HepG2 (cell line): ENCODE data around the gene RABGGTB. TPM values are rescaled to one million over a fixed set of nuclear protein-coding genes. Genes with fewer than 3 reads are reported as not detected.
A peak's percentile ranks its signal among the peaks of the same experiment; 100 is the strongest.

Experiments used
- ELF3 ChIP-seq: IDR thresholded peaks from 2 replicates; pipeline ENCODE4 v1.6.1; 2016; ENCODE audit warnings: missing genetic modification reagents, missing compliant biosample characterization
- ISX ChIP-seq: sonication (generic); formaldehyde crosslinking; conservative IDR thresholded peaks from 2 replicates; pipeline ENCODE4 v1.5.0; 2020; ENCODE audit warnings: missing genetic modification reagents
- KAT8 ChIP-seq: IDR thresholded peaks from 2 replicates; pipeline ENCODE4 v1.6.1; 2016; ENCODE audit warnings: missing genetic modification reagents, missing compliant biosample characterization
- PAF1 ChIP-seq: IDR thresholded peaks from 2 replicates; pipeline ENCODE4 v1.6.1; 2016; ENCODE audit warnings: missing genetic modification reagents, missing compliant biosample characterization
- POLR2A ChIP-seq, 2 experiments: IDR thresholded peaks; 2 replicates each; pipeline ENCODE4 v1.6.1; 2011; ENCODE audit warnings: low read depth in 2 of 2, low read length in 2 of 2, mild to moderate bottlenecking in 1 of 2, moderate library complexity in 1 of 2; ENCODE audit not compliant: insufficient read depth in 1 of 2
- ZC3H4 ChIP-seq: sonication (generic); formaldehyde crosslinking; IDR thresholded peaks from 2 replicates; pipeline ENCODE4 v1.4.0; 2020; ENCODE audit warnings: missing genetic modification reagents, borderline replicate concordance
- ZKSCAN1 ChIP-seq: fragments of 150-350 bp; IDR thresholded peaks from 2 replicates; pipeline ENCODE4 v1.6.1; 2014; ENCODE audit warnings: low read length
- polyA plus RNA-seq, 8 experiments: library from polyadenylated mRNA; depleted of rRNA in 3 of 8; stranded (reverse) in 7 of 8; unstranded in 1 of 8; fragments of >200 nt; fragmentation: Illumina TruSeq in 4 of 8; extraction: Trizol in 4 of 8; gene quantifications; 2 replicates each; pipeline versions ENCODE4 v1.2.1 to v1.2.3, GENCODE V29; 2011 to 2016; ENCODE audit warnings: low read depth in 4 of 8, missing spikeins in 1 of 8, mixed read lengths in 1 of 8; ENCODE audit not compliant: insufficient read depth in 1 of 8
- total RNA-seq, 5 experiments: library from RNA; depleted of rRNA; stranded (reverse); fragments of >200 nt; fragmentation: Illumina TruSeq; extraction: Trizol; gene quantifications; 2 replicates each; pipeline ENCODE4 v1.2.3, GENCODE V29; 2016; ENCODE audit warnings: low read depth in 1 of 5
- TF ChIP-seq, protein P1 (sequence below): sonication (generic); formaldehyde crosslinking; IDR thresholded peaks from 2 replicates; pipeline ENCODE4 v1.8.0; 2022; ENCODE audit warnings: missing genetic modification reagents, mild to moderate bottlenecking, moderate library complexity, borderline replicate concordance
- TF ChIP-seq, protein P2 (sequence below): sonication (generic); formaldehyde crosslinking; IDR thresholded peaks from 2 replicates; pipeline ENCODE4 v1.4.0; 2020; ENCODE audit warnings: mild to moderate bottlenecking, low read depth, missing genetic modification reagents
- TF ChIP-seq, protein P3 (sequence below): sonication (generic); formaldehyde crosslinking; IDR thresholded peaks from 2 replicates; pipeline ENCODE4 v1.8.1; 2023; ENCODE audit warnings: mild to moderate bottlenecking, missing genetic modification reagents

Gene RABGGTB
- total and polyA plus RNA-seq, 2 of the 13 experiments (the other 11 are each of a cell fraction or from before 2014, with no cell fraction given): 185 to 290 TPM

DNA sequence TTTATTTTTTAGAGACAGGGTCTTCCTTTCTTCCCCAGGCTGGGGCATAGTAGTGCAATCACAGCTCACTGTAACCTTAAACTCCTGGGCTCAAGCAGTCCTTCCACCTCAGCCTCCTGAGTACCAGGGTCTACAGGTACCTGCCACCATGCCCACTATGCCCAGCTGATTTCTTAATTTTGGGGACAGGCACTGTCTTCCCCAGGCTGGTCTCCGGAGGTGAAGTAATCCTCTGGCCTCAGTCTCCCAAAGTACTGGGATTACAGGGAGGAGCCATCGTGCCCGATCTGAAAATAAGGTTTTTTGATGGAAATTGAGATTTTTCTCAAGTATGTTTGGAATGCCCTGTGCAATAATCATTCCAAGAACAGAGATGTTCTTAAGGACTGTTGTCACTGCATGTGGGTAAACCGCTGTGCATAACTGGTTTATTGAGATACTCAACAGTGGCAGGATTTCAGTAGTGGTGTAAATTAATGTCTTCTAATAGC, 9.7 kb downstream of the RABGGTB start (continued):
- TF ChIP-seq, protein P1, sequence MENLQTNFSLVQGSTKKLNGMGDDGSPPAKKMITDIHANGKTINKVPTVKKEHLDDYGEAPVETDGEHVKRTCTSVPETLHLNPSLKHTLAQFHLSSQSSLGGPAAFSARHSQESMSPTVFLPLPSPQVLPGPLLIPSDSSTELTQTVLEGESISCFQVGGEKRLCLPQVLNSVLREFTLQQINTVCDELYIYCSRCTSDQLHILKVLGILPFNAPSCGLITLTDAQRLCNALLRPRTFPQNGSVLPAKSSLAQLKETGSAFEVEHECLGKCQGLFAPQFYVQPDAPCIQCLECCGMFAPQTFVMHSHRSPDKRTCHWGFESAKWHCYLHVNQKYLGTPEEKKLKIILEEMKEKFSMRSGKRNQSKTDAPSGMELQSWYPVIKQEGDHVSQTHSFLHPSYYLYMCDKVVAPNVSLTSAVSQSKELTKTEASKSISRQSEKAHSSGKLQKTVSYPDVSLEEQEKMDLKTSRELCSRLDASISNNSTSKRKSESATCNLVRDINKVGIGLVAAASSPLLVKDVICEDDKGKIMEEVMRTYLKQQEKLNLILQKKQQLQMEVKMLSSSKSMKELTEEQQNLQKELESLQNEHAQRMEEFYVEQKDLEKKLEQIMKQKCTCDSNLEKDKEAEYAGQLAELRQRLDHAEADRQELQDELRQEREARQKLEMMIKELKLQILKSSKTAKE: no peak
- TF ChIP-seq POLR2A (IDR thresholded peaks at IDR 0.05; ENCODE audit: insufficient read depth in 1 of 2, low read depth in 2 of 2, low read length in 2 of 2): peak in 1 of 2 experiments; percentile 14; a peak in 2 of 4 replicates
- peak; percentile 70; the same call in 1 of the 2 replicates for TF ChIP-seq PAF1
- TF ChIP-seq, protein P2, sequence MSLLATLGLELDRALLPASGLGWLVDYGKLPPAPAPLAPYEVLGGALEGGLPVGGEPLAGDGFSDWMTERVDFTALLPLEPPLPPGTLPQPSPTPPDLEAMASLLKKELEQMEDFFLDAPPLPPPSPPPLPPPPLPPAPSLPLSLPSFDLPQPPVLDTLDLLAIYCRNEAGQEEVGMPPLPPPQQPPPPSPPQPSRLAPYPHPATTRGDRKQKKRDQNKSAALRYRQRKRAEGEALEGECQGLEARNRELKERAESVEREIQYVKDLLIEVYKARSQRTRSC (CRISPR knock-in tag): no peak
- TF ChIP-seq ISX (CRISPR knock-in tag): no peak
- TF ChIP-seq ZC3H4 (CRISPR knock-in tag): 0 out of 2 replicates have a peak, but pooled peaks have one; percentile 67
- TF ChIP-seq, protein P3, sequence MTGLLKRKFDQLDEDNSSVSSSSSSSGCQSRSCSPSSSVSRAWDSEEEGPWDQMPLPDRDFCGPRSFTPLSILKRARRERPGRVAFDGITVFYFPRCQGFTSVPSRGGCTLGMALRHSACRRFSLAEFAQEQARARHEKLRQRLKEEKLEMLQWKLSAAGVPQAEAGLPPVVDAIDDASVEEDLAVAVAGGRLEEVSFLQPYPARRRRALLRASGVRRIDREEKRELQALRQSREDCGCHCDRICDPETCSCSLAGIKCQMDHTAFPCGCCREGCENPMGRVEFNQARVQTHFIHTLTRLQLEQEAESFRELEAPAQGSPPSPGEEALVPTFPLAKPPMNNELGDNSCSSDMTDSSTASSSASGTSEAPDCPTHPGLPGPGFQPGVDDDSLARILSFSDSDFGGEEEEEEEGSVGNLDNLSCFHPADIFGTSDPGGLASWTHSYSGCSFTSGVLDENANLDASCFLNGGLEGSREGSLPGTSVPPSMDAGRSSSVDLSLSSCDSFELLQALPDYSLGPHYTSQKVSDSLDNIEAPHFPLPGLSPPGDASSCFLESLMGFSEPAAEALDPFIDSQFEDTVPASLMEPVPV (CRISPR knock-in tag): no peak
- TF ChIP-seq ZKSCAN1: no peak
- TF ChIP-seq ELF3 (CRISPR knock-in tag): no peak
- TF ChIP-seq KAT8 (CRISPR knock-in tag): no peak
